Breast epithelium (tissue), 4 donors: ENCODE measurements around the gene HSD11B1. TPM values are rescaled to one million over a fixed set of nuclear protein-coding genes. Genes with fewer than 3 reads are reported as not detected.
A peak's percentile ranks its signal among the peaks of the same experiment; 100 is the strongest.

Experiments
- DNase-seq, 2 donors: peaks; one replicate each; pipeline ENCODE4 v3.0.0-alpha.2; 2019; ENCODE audit warnings: low spot score in 2 of 2
- H3K27ac ChIP-seq, 2 donors: fragments of 200-600 bp; sonication (generic) in 1 of 2; one replicate each; pipeline ENCODE4 v1.5.1; 2016 to 2019; ENCODE audit warnings: mild to moderate bottlenecking in 1 of 2
- H3K27me3 ChIP-seq, 2 donors: fragments of 200-600 bp; sonication (generic) in 1 of 2; one replicate each; pipeline versions ENCODE4 v1.5.1 to v1.6.0; 2017 to 2019; ENCODE audit warnings: control low read depth in 1 of 2, mild to moderate bottlenecking in 1 of 2
- H3K36me3 ChIP-seq: fragments of 200-600 bp; one replicate; pipeline ENCODE4 v1.5.1; 2019
- H3K4me1 ChIP-seq, 2 donors: fragments of 200-600 bp; sonication (generic); one replicate each; pipeline ENCODE4 v1.5.1; 2016 to 2019; ENCODE audit warnings: control low read depth in 1 of 2
- H3K4me3 ChIP-seq, 3 donors: fragments of 200-600 bp; sonication (generic); 1 replicate in 2 of 3; 2 replicates in 1 of 3; pipeline ENCODE4 v1.5.1; 2016 to 2019; ENCODE audit warnings: mild to moderate bottlenecking in 3 of 3, moderate library complexity in 2 of 3
- H3K9me3 ChIP-seq, 2 donors: fragments of 200-600 bp; sonication (generic) in 1 of 2; one replicate each; pipeline ENCODE4 v1.5.1; 2016 to 2019; ENCODE audit warnings: control low read depth in 1 of 2
- POLR2A ChIP-seq: fragments of 450-650 bp; IDR thresholded peaks from one replicate; pipeline ENCODE4 v1.6.1; 2016; ENCODE audit warnings: antibody characterized with exemption, mild to moderate bottlenecking, moderate library complexity
- POLR2AphosphoS5 ChIP-seq, 3 donors: sonication (generic); formaldehyde crosslinking; IDR thresholded peaks; one replicate each; pipeline ENCODE4 v1.6.1; 2017; ENCODE audit warnings: antibody characterized with exemption in 3 of 3
- intact Hi-C: fragments of 100-400 bp; cut with DNase I; formaldehyde crosslinking; loops from one replicate; pipeline ENCODE4 v1.15.1; 2023; ENCODE audit warnings: low total_unique reads
- total RNA-seq, 3 donors: library from RNA; depleted of rRNA; stranded (reverse); fragments of >200 nt; gene quantifications; one replicate each; pipeline ENCODE4 v1.1.0, GENCODE V29; 2016
- TF ChIP-seq, protein P1 (sequence below), 3 donors: fragments of 450-650 bp; IDR thresholded peaks; one replicate each; pipeline ENCODE4 v1.5.1; 2016 to 2017; ENCODE audit warnings: antibody characterized with exemption in 3 of 3, mild to moderate bottlenecking in 3 of 3, moderate library complexity in 3 of 3

Gene HSD11B1
- 10 to 100 TPM in 1 of 3 donors, 1 to 10 TPM in 1, under 1 TPM in 1; 0.88 to 90.1 (median 7.5) TPM for total RNA-seq

- no peaks in the 10 kb centered on the region for H3K4me1 ChIP-seq
- peak; percentile 52 to 93 (median 83) for TF ChIP-seq POLR2AphosphoS5 (IDR thresholded peaks at IDR 0.05)
- TF ChIP-seq, protein P1, sequence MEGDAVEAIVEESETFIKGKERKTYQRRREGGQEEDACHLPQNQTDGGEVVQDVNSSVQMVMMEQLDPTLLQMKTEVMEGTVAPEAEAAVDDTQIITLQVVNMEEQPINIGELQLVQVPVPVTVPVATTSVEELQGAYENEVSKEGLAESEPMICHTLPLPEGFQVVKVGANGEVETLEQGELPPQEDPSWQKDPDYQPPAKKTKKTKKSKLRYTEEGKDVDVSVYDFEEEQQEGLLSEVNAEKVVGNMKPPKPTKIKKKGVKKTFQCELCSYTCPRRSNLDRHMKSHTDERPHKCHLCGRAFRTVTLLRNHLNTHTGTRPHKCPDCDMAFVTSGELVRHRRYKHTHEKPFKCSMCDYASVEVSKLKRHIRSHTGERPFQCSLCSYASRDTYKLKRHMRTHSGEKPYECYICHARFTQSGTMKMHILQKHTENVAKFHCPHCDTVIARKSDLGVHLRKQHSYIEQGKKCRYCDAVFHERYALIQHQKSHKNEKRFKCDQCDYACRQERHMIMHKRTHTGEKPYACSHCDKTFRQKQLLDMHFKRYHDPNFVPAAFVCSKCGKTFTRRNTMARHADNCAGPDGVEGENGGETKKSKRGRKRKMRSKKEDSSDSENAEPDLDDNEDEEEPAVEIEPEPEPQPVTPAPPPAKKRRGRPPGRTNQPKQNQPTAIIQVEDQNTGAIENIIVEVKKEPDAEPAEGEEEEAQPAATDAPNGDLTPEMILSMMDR (IDR thresholded peaks at IDR 0.05) = no peak
- H3K27ac ChIP-seq = peak within 1 kb of the TSS; percentile 41 to 80
- peak within 1 kb of the TSS in 1 of 3 donors; percentile 15 for H3K4me3 ChIP-seq
- no peaks in the 10 kb centered on the region for H3K9me3 ChIP-seq
- no peaks in the 10 kb centered on the region for H3K27me3 ChIP-seq
- no peaks in the 10 kb centered on the region for H3K36me3 ChIP-seq
- peak; percentile 53 to 65 for DNase-seq
- intact Hi-C loops = no loop called here
Observed at GRCh38 chr1:209704584-209704983, at the start of gene HSD11B1. TSS of gene HSD11B1 (plus strand) at chr1:209704846. CDS start at chr1:209704943, 97 bp downstream.

DNA sequence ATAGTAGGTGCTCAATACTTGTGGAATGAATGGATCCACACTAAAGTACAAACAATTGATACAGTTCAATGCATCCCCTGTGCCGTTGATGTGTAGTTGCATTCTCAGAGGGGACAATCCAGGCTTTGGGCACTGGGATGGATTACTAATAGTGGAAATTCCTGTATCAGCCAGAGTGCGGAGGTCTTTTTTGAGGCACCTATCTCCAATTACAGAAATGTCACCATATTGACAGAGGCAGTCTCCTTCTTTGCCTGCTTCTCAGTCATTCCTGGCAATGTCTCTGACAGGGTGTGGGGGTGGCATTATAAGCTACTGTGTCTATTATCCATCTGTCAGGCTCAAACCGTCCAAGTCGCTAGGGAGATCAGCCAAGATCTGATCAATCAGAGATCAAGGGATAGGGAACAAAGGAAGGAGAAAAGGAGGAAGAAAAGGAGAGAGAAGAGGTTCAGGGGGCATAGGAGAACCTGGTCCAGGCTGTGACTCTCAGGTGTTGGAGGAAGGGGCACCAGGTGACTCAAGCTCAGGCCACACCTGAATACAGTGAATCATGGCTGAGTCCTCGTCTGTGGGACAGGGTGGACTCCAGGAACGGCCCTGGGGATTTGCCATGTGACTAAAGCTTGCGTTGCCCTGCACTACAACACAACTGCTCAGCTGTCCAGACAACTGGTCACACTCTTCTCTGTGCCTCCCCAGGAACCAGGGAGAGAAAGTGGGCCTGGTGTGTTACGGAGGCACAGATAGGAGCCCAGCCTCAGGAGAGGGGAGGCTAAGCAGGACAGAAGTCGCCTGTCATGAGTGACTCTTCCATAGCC lies 49.0 kb upstream of the HSD11B1 start:
- Histone ChIP-seq H3K27ac (no peak overlapping the region), H3K27me3 (no peaks in the 10 kb centered on the region), H3K9me3 (no peaks in the 10 kb centered on the region), H3K36me3 (no peaks in the 10 kb centered on the region), H3K4me3 (no peak overlapping the region), H3K4me1 (peaks cover 0 to 4% of the 10 kb centered on the region in 2 donors)
- TF ChIP-seq, protein P1 (IDR thresholded peaks at IDR 0.05) = no peak
- no peak for TF ChIP-seq POLR2A
- TF ChIP-seq POLR2AphosphoS5 (IDR thresholded peaks at IDR 0.05) = no peak
- intact Hi-C loops = loop anchor here (2.0 kb wide), 1 partner anchor 33 kb away; no protein-coding TSS in a partner anchor
- no peak for DNase-seq

DNA sequence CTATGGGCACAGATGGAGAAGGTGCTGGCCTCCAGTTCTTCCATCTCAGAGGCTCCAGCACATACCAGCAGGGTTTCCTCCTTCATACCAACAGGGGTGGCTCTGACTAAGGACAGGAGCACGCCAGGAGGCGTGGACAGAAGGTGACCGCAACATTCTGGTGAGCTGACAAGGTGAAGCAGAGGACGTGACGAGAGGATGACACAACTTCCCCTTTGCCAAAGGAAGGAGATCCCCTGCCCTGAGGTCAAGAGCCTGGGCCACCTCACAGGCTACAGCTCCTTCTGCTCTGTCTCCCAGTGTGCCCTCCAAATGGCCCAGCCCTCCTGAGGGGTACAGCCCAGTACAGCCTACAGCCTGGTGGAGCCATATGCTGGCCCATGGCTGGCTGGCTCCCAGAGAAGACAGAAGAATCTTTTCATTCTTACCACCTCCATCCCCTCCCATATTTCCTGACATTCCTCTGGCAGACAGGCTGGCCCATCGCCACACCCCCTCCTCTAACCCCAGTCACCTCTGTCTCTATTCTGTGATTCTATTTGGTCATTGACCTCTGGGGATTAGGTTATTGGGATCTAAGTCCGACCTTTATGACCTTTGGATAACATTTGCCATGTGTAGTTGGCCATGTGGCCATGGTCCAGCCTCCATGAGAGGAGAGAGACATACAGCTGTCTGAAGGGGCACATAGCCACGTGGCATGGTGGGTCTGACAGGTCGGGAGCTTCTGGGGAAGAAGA lies 47.3 kb upstream of the HSD11B1 start:
- H3K27me3 ChIP-seq = no peaks in the 10 kb centered on the region
- intact Hi-C loops = no loop called here
- peaks cover 0 to 4% of the 10 kb centered on the region in 2 donors for H3K4me1 ChIP-seq
- H3K36me3 ChIP-seq = no peaks in the 10 kb centered on the region
- TF ChIP-seq POLR2A (no peak), POLR2AphosphoS5 (IDR thresholded peaks at IDR 0.05) (no peak)
- TF ChIP-seq, protein P1 (IDR thresholded peaks at IDR 0.05) = no peak
- DNase-seq = peak in 1 of 2 donors; percentile 63
- H3K27ac ChIP-seq = peak overlapping the region; percentile 4 to 65
- no peak overlapping the region for H3K4me3 ChIP-seq
- H3K9me3 ChIP-seq = no peaks in the 10 kb centered on the region

GRCh38 chr1:209657918-209658317 lies 46.7 kb upstream of the HSD11B1 start:
- DNase-seq = no peak
- H3K9me3 ChIP-seq = no peaks in the 10 kb centered on the region
- no peaks in the 10 kb centered on the region for H3K36me3 ChIP-seq
- H3K27me3 ChIP-seq = no peaks in the 10 kb centered on the region
- H3K4me1 ChIP-seq = peaks cover 0 to 4% of the 10 kb centered on the region in 2 donors
- intact Hi-C loops = no loop called here
- H3K27ac ChIP-seq = peak overlapping the region; percentile 4 to 65
- H3K4me3 ChIP-seq = no peak overlapping the region
- TF ChIP-seq POLR2AphosphoS5 (IDR thresholded peaks at IDR 0.05) (no peak), POLR2A (no peak)
- TF ChIP-seq, protein P1 (IDR thresholded peaks at IDR 0.05) = no peak

DNA sequence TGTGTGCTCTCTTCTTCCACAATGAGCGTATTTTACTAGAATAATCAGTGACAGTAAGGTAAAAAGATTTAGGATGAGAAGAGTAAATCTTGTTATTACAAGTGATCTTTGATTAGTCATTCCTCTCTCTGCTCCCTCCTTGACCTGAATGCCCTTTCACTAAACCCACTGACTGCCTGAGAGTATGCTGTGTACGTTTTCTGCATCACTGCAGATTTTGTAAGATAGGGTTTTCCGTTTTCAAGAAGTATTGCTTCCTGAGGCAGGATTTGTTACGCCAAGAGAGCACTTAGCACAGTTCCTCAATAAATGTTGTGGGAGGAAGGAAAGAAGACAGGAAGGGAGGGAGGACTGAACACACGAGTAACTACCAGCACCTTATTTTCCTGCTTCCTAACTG lies 44.7 kb upstream of the HSD11B1 start:
- H3K9me3 ChIP-seq = no peaks in the 10 kb centered on the region
- H3K36me3 ChIP-seq = no peaks in the 10 kb centered on the region
- no peak for DNase-seq
- intact Hi-C loops = no loop called here
- no peak overlapping the region for H3K27ac ChIP-seq
- H3K4me3 ChIP-seq = no peak overlapping the region
- TF ChIP-seq POLR2A (no peak), POLR2AphosphoS5 (IDR thresholded peaks at IDR 0.05) (no peak)
- TF ChIP-seq, protein P1 (IDR thresholded peaks at IDR 0.05) = no peak
- no peaks in the 10 kb centered on the region for H3K27me3 ChIP-seq
- H3K4me1 ChIP-seq = no peaks in the 10 kb centered on the region
